GM12874 (cell line): ENCODE results near the gene AKIRIN2.

Experiments used
- TF ChIP-seq, protein P1 (sequence below): IDR thresholded peaks from 2 replicates; pipeline ENCODE4 v1.5.1; 2011; ENCODE audit warnings: low read depth, mild to moderate bottlenecking, control low read depth, low read length, moderate library complexity; ENCODE audit not compliant: insufficient read depth

AKIRIN2 gene

GRCh38 chr6:87738000-87738399, 36.0 kb upstream of the AKIRIN2 start:
- TF ChIP-seq, protein P1, sequence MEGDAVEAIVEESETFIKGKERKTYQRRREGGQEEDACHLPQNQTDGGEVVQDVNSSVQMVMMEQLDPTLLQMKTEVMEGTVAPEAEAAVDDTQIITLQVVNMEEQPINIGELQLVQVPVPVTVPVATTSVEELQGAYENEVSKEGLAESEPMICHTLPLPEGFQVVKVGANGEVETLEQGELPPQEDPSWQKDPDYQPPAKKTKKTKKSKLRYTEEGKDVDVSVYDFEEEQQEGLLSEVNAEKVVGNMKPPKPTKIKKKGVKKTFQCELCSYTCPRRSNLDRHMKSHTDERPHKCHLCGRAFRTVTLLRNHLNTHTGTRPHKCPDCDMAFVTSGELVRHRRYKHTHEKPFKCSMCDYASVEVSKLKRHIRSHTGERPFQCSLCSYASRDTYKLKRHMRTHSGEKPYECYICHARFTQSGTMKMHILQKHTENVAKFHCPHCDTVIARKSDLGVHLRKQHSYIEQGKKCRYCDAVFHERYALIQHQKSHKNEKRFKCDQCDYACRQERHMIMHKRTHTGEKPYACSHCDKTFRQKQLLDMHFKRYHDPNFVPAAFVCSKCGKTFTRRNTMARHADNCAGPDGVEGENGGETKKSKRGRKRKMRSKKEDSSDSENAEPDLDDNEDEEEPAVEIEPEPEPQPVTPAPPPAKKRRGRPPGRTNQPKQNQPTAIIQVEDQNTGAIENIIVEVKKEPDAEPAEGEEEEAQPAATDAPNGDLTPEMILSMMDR = no peak

- TF ChIP-seq, protein P1 = no peak
Measured at GRCh38 chr6:87736809-87737540, 34.9 kb upstream of the AKIRIN2 start.

- TF ChIP-seq, protein P1 = no peak
Measured at GRCh38 chr6:87731818-87732661, 30.0 kb upstream of the AKIRIN2 start.

DNA sequence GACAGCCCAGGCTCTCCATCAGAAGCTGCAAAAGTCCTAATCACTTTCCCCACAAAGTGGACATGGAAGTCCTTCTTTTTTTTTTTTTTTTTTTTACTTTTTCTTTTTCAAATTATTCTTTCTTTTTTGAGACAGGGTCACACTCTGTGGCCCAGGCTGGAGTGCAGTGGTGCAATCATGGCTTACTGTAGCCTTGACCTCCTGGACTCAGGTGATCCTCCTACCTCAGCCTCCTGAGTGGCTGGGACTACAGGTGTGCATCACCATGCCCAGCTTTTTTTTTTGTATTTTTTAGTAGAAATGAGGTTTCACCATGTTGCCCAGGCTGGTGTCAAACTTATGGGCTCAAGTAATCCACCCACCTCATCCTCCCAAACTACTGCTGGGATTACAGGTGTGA, 29.0 kb upstream of the AKIRIN2 start:
- TF ChIP-seq, protein P1 = no peak

DNA sequence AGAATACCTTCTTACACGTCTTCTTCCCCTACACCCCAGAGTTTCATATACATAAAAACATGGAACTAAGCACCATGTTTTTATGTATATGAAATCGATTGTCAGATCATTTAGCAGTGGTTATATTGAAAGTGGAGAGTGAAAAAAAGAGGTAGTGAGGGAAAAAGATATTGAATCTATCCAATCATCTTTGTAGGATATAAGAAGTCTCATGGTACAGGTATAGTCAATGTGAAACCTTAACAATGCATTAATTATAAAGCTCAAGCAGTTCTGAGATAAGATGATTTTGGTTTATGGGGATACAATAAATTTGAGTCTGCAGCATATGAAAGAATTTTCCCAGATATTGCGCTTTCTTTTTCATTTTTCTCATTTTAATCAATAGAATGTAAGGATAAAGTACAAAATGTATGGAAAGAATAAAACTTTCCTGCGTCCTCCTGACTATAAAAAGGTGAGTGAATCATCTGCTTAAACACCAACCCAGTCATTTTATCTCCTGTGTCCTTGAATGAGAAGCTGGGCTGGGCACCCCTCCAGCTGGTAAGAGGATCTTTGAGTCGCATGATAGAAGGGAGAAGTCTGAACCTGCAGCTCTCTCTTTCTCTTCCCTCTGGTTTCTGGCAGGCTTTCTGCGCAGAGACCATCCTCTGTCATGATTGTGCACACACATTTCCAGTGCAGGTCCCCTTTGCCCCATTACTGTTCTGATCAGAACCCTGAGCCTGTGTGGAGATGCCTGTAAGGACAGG, 28.1 kb upstream of the AKIRIN2 start:
- TF ChIP-seq, protein P1 = no peak

DNA sequence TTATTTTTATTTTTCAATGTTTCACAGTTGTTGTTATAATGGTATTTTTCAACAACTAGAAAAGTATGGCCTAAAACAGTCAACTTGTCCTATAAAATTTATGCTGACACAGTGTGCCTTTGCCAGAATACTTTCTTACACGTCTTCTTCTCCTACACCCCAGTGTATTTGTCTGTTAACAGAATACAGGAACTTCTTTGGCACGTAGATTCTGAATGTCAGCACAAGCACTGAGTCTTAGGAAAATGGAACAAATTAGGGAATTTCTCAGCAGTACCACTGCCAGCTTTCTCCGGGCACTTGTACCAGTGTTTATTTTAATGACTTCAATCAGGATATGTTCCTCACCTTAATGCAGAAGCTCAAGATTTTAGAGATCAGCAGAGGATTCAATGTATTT, 26.7 kb upstream of the AKIRIN2 start:
- TF ChIP-seq, protein P1 = no peak
